NCI-H187 treated with DMSO at 0.1 percent for 48 hours (cell line): ENCODE data around the gene RS1.

ENCODE experiments used
- DNase-seq: peaks from one replicate; lab custom pipeline; 2025; lab: John Stamatoyannopoulos, UW

Gene RS1

DNA sequence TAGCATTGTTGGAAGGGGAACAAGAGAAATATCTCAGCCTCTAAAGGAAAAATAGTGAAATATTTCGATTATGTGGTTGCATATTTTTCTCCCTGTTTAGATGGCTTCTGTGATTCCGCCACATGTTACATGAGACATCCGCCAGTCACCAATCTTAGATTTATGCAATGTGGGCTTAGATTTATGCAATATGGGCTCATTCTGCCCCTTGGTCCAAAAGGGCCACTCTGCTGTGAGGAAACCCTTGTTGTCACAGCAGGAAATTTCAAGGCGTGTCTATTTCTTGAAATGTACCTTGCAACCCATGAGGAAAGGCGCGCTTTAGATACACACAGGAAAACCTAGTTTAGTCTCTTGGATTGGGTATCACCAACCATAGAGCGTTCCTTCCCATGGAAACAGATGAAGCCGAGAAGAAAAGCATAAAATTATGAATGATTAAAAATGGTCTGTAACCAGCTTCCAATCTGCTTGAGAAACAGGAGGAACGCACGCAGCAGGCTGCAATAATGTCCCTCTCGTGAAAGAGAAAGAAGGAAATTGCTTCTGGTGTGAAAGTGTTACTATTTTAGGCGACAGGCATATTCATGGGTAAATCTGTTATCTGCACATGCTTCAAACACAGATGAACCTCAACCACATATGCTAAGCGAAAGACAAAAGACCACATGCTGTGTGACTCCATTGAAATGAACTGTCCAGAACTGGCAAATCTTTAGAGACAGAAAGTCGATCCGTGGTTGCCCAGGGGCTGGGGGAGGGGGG, 3.7 kb downstream of the RS1 start:
- DNase-seq: peak; percentile 53

DNA sequence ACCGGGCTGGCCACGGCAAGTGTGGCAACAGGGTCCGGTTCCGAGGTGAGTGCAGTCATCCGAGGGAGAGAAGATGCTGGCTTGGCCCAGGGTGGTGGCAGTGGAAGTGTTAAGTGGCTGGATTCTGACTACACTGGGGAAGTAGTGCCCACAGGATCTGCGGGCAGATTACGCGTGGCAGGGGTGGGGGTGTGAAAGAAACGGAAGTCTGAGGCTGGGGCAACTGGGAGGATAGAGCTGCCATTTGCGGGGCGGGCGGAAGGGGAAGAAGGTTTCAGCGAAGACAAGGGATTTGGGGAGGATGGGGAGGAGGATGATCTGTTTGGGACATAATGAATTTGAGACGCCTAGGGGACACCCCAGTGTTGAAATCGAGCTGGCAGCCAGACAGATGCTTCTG, 5.3 kb downstream of the RS1 start:
- DNase-seq: no peak

DNA sequence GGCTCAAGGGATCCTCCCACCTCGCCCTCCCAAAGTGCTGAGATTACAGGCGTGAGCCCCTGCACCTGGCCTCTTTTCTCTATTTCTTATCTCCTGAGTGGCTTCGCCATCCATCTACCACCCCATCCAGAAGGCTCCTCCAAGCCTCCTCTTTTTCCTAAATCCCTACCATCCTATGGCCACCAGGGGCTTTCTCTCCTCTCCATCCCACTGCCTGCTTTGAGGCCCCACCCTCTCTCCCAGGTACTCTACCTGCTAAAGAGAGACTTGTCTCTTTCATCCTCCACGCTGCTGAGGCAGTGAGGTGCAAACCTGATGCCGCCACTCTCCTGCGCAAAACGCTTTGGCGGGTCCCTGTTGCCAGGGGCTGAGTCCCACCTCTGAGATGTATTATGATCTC, 7.0 kb downstream of the RS1 start:
- DNase-seq: no peak

DNA sequence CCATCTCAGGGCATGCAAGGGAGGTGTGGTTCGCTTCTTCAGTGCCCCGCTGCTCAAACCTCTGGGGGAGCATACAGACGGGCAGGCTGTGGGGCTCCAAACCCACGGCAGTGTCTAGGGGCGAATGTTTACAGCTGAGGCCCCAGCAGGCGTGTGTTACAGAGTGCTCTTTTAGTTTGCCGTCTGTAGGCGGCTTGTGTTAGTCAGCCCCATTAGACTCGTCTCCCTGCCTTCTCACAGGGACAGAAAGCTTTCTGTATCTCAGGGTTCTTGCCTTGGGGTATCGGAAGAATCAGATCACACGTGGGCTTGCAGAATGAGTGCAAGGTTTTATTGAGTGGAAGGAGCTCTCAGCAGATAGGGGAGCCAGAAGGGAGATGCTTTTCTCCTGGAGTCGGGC, 10.6 kb downstream of the RS1 start:
- no peak for DNase-seq

DNA sequence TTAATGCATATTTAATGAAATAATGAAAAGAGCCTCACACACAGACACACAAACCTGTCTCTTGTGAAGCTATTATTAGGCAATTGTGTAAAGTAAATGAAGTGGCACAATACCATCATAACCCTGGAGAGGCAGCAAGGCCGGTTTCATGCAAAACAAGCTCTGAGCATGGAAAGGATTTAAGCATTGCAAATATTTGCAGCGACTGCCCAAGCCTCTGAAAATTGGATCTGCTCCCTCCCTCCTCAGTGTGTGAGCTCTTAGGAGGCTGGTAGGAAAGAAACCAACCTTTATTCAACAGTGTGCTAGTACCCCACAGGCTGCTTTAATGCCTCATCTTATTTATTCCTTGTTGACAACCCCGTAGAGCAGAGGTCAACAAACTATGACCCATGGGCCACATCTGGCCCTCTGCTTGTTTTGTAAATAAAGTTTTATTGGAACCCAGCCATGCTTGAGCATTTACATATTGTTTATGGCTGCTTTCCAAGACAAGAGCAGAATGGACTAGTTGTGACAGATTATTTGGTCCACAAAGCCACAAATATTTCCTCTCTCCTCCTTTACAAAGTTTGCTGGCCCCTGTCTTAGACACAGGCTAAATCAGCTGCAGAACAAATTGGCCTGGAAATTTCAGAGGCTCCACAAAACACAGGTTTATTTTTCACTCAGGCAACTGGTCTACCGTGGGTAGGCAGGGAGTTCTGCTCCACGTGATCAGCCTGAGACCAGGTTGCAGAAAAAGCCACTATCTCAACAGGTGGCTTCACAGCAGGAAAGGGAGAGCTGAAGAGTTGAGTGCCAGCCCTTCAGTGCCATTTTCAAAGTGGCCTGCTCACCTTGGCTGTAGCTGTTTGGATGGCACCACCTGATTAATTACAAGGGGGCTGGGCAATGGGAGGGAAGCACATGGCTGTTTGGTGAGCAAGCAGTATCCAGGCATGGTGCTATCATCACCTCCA, 16.8 kb downstream of the RS1 start:
- peak; percentile 9 for DNase-seq

DNA sequence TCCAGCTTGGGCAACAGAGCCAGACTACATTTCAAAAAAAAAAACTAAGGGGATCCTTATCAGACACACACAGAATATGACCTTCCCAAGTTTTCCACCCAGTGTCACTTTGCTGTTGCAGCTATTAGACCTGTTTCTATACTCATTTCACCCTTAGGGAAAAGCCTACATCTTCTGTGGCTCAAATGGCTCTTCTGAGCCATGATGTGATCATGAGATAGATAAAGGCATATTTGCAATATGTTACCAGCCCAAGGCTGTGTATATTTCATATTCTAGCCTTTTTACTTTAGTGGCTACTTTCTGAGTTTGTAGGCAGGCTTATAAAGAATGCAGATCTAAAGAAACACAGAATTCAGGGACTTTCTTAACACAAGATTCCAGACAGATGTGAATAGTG, 19.3 kb downstream of the RS1 start:
- no peak for DNase-seq

DNA sequence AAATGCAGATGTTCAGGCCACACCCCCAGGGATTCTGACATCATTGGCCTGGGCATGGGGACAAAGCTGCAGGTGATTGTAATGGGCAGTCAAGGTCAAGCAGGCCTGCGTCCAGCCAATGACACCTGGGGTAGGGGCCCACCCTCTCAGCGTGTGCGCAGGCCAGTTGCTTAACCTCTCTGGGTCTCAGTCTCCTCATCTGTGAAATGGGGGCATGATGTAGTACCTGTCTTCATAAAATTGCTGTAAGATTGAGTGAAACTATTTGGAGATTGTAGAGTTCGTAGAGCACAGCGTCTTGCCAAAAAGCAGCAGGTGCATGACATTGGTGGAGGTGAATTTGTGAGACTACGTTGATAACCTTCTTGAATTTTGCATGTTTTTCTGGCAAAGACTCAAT, 21.2 kb downstream of the RS1 start:
- DNase-seq: no peak

DNA sequence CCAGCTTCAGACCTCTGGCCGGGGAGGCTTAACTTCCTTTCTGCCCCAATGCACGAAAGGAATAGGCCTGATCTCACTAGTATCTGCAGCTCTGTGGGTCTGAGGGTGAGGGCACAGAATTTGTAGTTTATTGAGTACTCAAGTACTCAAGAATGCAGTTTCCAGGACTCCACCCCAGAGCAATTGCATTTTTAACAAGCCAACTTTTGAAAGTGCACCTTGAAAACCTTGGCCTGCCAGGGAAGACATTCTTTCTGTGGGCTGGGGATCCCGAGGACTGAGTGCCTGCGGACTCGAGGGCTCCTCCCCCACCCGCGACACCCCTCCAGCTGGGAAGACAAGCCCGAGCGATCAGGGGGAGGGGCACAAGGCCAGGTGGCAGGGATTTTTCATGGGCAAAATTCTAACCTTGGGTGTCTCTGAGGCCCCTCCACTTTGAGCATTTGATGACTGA, 22.4 kb downstream of the RS1 start:
- no peak for DNase-seq

DNA sequence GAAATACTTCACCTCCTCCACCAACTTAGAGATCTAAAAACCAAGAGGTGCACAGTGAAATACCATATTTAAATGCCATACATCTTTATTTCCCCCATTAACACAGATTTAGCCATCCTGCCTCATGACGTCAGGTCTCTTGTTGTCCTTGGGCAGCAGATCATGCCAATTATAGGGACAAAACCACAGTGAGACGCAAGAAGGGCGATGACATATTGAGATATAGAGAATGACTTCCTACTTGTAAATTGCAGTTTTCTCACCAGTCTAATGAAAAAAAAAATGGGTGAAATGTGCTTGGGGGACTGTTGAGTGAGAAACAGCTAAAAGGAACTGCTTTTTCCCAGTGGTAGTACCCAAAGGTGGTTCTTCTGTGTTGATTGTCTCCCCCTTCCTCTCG, 24.3 kb downstream of the RS1 start:
- DNase-seq: no peak

DNA sequence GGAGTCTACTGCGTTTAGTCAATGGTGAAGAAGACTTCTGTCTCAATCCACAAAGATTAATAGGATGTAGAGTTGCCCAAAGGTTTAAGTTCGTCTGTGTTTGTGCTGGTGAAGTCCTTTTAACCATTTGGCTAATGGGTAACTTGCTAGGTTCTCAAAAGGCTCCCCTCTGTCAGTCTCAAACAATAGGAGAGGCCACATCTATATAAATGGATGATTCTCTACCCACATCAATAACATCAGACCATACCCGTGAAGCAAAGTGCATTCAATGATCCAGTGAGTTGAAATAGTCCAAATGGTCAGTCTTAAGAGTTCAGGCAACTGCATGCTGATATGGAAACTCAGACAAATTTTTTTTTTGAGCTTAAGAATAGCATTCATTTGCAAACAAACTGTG, 28.1 kb downstream of the RS1 start:
- DNase-seq: no peak

DNA sequence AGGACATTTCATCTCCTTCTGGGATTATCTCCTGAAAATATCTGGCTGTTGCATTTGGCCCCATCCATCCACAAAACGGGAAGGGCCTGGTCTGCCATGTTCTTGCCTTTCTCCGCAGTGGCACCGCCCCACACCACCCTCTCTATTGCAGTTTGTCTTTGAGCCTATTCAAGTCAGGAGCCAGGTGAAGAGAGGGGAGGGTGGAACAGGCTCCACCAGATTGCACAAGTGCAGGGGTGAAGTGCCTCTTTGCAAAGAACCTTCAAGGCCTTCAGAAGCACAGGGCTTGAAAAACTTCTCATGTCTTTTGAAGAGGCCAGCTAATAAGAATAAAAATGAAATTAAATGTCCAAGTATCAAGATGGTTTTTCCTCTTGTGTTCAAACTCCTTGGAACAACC, 28.7 kb downstream of the RS1 start:
- DNase-seq: no peak

DNA sequence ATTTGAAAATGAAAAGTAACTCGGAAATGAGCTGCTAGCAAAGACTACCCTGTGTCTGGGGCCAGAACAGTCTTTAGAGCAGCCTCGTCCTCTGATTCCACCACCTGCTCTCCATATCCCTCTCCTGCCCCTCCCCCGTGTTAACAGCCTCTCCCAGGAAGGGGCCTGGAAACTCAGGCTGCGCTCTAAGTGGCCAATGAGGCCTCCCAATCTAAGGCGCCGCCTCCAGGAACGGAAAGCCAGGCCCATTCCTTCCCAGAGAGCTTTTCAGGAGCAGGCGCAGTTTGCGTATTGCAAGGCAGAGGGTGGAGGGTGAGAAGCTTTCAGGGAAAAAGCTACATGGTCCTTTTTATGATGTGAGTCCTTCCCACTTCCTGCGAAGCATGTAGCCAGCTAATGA, 31.2 kb downstream of the RS1 start:
- DNase-seq: peak; percentile 58

DNA sequence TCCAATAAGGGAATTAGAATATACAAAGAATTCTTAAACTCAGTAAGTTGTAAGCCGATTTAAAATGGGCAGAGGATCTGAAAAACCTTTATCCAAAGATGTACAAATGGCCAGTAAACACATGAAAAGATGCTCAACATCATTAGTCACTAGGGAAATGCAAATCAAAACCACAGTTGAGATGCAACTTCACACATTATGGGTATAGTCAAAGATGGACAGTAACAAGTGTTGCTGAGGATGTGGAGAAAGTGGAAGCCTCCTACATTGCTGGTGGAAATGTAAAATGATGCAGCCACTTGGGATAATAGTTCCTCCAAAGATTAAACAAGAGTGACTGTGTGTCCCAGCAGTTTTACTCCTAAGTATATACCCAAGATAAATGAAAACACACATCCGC, 32.6 kb downstream of the RS1 start:
- DNase-seq: no peak

DNA sequence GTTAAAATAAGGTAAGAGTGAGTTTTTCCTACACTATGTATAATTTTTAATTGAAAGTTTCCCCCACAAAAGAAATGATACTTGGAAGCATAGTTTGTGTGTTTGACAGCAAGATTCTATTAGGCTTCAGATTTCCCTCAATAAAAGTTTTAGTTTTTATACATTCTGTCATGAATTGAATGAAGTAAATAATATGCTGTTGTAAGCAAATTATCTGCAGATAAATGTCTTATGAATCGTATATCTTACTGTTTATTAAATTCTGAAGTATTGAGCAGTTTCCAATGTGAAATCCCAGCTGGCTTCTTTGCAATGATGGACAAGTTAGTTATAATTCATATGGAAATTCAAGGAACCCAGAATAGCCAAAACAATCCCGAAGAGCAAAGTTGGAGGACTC, 33.5 kb downstream of the RS1 start:
- DNase-seq: no peak

DNA sequence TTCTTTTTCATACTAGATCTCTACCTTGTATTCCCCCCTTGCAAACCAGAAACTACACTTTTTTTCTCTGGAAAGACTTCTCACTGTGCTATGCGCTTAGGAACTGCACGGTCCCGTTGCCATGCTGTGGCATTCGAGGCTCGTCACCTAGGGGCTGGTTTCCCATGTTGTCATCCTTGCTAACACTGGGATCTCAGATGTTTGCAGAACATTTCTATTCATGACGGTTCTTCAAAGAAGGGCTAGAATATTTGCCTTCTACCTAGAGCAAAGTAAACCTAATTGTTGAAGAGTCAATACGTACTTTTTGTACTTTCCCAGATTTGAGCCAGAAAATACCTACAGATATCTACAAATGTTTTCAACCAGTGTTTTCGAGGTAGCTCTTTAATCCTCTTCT, 41.0 kb downstream of the RS1 start:
- no peak for DNase-seq

DNA sequence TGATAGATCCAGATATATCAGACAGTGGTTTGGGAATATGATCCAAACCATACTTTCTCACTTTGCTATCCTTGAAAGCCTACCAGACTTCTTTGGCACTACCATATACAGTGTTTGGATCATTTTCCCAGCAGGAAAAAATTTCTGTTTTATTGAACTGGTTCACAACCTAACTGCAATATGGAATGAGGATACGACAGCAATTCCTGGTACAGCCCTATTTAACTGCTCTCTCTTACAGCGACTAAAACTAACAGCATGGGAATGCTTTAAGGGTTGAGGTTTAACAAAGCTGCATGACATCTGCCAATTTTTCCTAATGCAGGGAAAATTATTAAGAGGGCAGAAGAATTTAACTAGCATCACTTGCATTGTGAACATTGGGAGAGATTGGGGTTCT, 47.3 kb downstream of the RS1 start:
- DNase-seq: no peak

DNA sequence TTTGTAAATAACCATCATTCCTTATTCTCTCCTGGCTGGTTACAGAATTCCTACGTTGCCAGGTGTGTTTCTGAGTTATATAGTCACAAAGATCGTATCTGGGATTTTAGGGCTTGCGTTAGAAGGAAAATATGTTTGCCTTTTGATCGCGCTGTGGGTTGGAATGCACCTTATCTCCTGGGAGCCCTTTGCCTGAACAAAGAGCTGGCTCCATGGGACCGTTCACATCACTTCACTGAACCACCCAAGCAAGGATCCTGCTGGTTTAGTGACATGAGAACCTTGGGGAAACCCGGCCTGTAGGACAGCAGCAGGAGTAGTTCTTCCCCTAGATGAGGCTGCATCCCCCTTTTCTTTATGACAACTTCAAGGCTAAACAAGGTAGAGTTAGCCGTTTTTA, 51.6 kb downstream of the RS1 start:
- DNase-seq: no peak

DNA sequence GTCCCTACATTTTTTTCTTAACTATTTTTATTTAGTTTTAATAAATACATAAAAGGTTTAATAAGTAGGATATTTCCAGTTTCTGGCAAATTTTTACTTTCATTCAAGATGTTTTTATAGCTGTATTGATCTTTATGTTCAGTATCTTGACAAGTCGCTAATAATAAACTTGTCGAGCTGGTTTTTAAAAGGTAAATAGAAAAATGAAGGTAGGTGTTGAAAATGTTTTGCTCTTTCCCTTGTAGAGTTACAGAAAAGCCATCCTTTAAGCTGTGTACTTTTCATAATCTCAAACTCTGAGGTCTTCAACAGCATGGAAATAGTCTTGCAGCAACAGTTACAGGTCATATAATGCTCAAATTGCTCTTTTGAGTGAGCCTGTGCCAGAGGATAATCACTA, 52.6 kb downstream of the RS1 start:
- DNase-seq: no peak

DNA sequence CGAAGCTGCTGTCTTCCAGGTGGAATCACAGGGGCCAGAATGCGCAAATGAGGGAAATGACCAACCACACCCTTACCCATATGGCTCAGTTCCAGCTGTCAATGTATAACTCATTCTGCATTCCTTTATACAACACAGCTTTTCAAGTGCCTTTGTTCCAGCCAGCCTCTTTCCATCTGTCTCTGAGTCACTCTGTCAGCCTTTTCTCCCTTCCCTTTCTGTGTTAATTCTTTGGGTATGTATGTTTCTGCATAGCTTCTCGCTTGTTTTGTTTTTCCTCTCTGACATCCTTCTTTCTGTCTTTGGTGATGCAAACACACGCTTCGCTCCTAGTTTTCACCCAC, 54.5 kb downstream of the RS1 start:
- DNase-seq: no peak

DNA sequence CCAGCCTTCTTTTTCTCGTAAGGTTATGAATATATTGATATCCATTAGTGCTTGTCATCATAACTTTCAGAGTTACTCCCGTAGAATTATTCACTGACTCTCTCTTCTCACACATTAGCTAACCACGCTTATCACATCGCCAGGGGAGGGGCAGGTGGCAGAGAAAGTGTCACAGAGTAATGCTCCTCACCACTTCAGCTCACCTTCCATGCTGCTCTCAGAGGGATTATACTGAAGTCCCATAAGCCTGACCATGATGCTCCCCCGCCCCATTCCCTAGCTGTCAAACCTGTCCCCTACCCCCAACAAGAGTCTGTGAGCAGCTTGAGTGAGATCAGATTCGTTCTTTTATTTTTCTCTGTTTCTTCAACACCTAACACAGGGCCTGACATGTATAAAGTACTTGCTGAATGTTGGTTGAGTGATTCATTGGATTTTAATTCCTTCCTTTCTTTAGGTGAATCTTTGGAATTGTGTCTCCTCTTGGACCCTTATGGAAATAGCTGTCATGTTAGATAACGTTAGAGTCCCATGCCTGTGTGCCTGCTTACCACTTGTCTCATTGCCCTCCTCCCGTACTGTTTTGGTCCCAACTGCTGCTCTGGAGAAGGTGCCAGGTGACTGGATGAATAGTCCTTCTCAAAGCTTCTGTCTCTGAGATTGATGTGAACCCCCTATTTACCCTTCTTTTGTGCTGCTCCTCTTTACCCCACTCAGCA, 55.1 kb downstream of the RS1 start:
- no peak for DNase-seq

DNA sequence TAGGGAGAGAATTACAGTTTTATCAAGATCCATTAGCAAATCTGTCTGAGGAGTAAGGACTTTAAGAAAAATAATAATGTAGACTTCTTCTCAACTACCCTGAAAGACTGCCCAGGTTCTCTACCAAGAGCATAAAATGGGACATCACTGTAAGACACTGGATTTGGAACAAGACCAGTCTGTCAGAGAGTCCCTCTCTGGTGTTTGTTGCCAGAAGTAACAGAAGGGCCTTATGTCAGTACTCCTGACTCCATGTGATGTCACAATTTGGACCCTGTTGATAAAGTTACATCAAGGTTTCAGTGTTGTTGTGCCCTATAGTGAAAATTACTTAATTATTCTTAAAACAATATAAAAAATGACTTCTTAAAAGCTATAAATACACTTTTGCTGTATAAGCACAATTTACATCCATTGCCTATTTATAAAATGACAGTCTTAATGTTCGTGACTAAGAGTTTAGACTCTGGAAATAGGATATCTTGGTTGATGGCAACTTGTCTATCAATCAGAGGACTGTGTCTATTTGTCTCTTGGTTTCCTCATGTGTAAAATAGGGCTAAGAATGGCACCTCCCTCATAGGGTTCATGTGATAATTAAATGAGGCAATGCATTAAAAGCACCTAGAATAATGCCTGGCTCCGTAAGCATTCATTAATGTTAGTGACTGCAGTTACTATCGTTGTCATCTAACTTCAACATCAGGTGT, 57.8 kb downstream of the RS1 start:
- DNase-seq: no peak

DNA sequence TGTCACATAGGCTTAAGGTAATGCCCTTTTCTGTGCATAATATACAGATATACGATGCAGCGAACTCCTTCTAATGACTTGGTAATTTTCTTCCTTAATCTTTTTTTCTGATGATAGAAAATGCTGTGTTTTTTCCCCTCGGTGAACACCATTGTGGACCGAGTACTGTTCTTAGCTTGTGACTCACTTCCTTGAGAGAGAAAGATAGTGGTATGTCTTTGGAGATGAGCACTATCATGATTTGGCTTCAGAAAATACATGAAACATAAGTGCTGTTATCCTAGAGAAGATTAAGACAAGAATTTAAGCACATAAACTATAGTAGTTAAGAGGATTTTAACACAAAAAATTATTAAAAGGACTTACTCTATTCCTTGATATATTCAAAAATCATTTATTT, 63.9 kb downstream of the RS1 start:
- DNase-seq: no peak
